HS-5 (cell line): ENCODE results near the gene DOCK4.

Experiments
- DNase-seq: peaks from one replicate; pipeline ENCODE4 v3.0.0-alpha.2; 2012; ENCODE audit warnings: low read depth

The DOCK4 gene

GRCh38 chr7:111820621-111821020 is 385.6 kb downstream of the DOCK4 start:
- no peak for DNase-seq

GRCh38 chr7:111820121-111820520 is 386.1 kb downstream of the DOCK4 start:
- DNase-seq: no peak

- DNase-seq: no peak
These were observed 390.8 kb downstream of the DOCK4 start for GRCh38 chr7:111815354-111815753.

- DNase-seq: no peak
These were observed 392.9 kb downstream of the DOCK4 start for GRCh38 chr7:111813306-111813705.

- DNase-seq: no peak
These were observed 400.0 kb downstream of the DOCK4 start for GRCh38 chr7:111806232-111806631.

GRCh38 chr7:111803015-111803758 is 403.0 kb downstream of the DOCK4 start:
- no peak for DNase-seq

GRCh38 chr7:111802194-111802772 is 403.9 kb downstream of the DOCK4 start:
- DNase-seq: no peak

GRCh38 chr7:111801277-111801676 is 404.9 kb downstream of the DOCK4 start:
- DNase-seq: no peak

- no peak for DNase-seq
These were observed 409.5 kb downstream of the DOCK4 start for GRCh38 chr7:111796671-111797070.

- DNase-seq: no peak
These were observed 416.3 kb downstream of the DOCK4 start for GRCh38 chr7:111789870-111790269.

- DNase-seq: no peak
These were observed 417.2 kb downstream of the DOCK4 start for GRCh38 chr7:111789048-111789320.

GRCh38 chr7:111788286-111789047 is 417.7 kb downstream of the DOCK4 start:
- no peak for DNase-seq

- no peak for DNase-seq
These were observed 418.5 kb downstream of the DOCK4 start for GRCh38 chr7:111787741-111788140.

- no peak for DNase-seq
These were observed 419.1 kb downstream of the DOCK4 start for GRCh38 chr7:111787099-111787498.

- DNase-seq: no peak
These were observed 421.1 kb downstream of the DOCK4 start for GRCh38 chr7:111785076-111785475.

GRCh38 chr7:111784296-111784695 is 421.9 kb downstream of the DOCK4 start:
- no peak for DNase-seq

GRCh38 chr7:111783854-111784253 is 422.3 kb downstream of the DOCK4 start:
- no peak for DNase-seq

GRCh38 chr7:111780527-111780926 is 425.7 kb downstream of the DOCK4 start:
- no peak for DNase-seq

GRCh38 chr7:111775206-111775605 is 431.0 kb downstream of the DOCK4 start:
- no peak for DNase-seq

GRCh38 chr7:111772716-111773115 is 433.5 kb downstream of the DOCK4 start:
- DNase-seq: no peak

GRCh38 chr7:111771638-111772037 is 434.6 kb downstream of the DOCK4 start:
- no peak for DNase-seq

GRCh38 chr7:111770116-111770515 is 436.1 kb downstream of the DOCK4 start:
- DNase-seq: no peak
